Activated CD4-positive, alpha-beta T cell treated with anti-CD3 and anti-CD28 coated beads for 1 hour (primary cell): ENCODE measurements around the gene NUBP1.
"Not testable (repeated sequence)": the region's sequence is repeated elsewhere in the genome, so short reads cannot be mapped to it uniquely, and the experiment has no call there.

Experiments used
- DNase-seq: peaks from one replicate; pipeline ENCODE4 v3.0.0-alpha.2; 2020

NUBP1 gene

DNA sequence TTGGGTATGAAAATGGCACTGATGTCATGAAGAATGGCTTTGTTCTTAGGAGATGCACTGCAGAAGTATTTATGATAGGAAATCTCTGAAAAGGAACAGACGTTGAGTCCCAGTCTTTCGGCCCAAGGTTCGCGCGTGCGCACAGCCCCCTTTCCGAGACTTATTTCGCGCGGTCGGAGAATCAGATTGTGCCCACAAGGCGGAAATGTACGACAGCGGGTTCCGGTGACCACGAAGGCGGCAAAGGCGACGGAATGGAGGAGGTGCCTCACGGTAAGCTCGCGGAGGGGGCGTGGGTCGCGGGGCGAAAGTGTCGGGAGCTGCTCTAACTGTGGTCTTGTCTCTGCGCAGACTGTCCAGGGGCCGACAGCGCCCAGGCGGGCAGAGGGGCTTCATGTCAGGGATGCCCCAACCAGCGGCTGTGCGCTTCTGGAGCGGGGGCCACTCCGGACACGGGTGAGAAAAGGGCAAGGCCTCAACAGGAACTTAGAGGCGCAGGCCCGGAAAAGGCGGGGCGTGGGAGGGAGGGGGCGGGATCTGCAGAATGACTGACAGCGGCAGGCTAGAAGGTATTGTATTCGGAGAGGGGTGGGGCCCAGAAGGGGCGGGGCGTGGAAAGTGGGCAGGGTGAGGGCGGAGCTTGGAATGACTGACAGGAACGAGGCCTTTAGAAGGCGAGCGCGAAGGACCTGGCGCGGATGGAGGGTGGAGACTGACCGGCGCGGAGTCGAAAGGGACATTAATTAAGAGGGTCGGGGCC, at the start of gene NUBP1:
Gene NUBP1, plus strand, starts transcription at position 233 of the 760 bp plus-strand sequence. Its CDS starts 22 bp downstream, at position 255.
- DNase-seq = peak; percentile 98

DNA sequence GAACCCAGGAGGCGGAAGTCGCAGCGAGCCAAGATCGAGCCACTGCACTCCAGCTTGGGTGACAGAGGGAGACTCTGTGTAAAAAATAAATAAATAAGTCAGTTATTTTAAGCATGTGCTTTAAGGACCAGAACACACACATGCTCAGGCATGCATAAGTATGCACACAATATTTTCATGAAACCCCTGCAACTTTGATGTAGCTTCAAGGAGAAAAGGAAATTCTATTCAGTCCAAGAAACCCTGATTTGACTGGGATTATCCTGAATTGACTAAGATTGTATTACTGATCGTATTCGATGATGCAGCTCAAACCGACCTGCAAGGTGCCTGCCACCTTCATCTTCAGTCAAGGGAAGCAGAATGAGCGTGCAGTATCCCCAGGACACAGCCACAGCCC, 49.8 kb upstream of the NUBP1 start:
- no peak for DNase-seq

DNA sequence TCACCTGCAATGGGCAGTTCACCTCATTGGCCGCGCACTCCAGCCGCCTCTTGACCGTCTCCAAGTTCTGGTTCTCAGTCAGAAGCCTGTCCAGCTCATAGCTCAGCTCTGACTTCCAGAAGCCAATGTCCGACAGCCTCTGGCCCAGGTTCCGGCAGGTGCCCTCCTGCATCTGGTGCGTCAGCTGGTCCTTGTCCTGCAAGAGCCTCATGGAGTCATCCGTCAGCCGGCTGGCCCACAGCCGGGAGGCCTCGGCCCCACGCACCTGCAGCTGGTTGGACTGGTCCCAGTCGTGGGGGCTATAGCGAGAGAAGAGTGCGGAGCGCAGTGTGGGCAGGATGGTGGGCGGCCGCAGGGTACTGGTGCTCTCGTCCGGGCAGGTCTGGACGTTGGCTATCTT, 49.3 kb upstream of the NUBP1 start:
- DNase-seq = no peak

GRCh38 chr16:10694830-10695229, 48.8 kb upstream of the NUBP1 start, which contains the start of gene TEKT5:
TSS of gene TEKT5 (minus strand) at chr16:10694930. CDS start at chr16:10694873, 57 bp downstream.
- DNase-seq = no peak

DNA sequence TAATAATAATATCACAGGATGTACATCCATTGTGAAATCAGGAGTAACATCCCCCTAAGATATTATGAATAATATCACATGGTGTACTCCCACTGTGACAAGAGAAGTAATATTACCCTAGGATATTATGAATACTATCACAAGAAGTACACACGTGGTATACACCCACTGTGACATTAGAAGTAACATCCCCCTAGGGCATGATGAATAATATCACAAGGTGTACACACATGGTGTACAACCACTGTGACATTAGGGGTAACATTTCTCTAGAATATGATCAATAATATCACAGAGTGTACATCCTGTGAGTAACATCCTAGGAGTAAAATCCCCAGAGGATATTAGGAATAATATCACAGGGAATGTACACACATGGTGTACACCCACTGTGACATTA, 43.9 kb upstream of the NUBP1 start:
- no peak for DNase-seq

DNA sequence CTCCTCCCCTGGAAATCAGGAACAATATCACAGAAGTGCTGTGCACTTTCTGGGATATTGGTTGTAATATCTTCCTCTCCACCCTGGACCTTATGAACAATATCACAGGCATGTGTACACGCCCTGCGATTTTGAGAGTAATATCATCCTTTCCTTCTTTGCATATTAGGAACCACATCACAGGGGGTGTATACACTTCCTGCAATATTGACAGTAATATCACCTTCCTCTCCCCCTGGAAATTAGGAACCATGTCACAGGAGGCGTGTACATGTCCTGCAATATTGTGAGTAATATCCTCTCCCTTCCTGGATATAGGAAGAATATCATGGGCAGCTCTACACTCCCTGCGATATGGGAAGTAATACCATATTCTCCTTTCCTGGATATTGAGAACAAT, 34.7 kb upstream of the NUBP1 start:
- no peak for DNase-seq

DNA sequence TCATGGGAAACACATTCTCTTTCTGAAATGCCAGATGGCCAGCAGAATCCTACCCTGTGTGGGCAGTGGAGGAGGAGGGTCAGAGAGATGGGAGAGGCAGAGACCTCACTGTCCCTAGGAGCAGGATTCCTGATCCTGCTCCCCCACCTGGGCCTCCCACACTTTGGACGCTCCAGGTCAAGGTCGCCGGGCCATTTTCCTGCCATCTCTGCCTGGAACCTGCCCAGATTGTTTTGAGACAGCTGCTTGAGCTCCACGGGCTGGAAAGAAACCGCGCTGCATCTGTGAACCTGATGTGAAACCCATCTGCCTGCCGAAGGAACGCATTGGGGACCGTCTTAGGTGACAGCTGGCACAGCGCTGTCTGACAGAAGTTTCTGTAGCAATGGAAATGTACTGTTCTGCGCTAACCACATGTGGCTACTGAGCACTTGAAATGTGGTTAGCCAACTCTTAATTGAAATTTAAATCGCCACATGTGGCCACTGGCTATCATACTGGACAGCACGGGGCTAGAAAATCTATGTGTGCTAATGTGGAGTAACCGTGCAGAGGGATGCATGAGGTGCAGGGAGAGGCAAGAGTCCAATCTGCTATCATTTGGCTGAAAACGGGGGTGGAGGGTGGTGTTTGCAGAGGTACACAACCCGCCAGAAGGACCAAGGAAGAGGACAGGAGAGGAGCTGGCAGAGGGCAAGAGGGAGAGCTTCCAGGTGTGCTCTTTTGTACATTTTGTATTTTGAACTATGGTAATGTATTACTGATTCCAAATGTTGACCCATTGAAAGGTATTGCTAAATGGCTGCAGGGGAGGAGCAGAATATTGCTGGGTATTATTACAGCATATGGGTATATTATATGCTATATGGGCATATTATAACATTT, 15.4 kb upstream of the NUBP1 start:
- no peak for DNase-seq

DNA sequence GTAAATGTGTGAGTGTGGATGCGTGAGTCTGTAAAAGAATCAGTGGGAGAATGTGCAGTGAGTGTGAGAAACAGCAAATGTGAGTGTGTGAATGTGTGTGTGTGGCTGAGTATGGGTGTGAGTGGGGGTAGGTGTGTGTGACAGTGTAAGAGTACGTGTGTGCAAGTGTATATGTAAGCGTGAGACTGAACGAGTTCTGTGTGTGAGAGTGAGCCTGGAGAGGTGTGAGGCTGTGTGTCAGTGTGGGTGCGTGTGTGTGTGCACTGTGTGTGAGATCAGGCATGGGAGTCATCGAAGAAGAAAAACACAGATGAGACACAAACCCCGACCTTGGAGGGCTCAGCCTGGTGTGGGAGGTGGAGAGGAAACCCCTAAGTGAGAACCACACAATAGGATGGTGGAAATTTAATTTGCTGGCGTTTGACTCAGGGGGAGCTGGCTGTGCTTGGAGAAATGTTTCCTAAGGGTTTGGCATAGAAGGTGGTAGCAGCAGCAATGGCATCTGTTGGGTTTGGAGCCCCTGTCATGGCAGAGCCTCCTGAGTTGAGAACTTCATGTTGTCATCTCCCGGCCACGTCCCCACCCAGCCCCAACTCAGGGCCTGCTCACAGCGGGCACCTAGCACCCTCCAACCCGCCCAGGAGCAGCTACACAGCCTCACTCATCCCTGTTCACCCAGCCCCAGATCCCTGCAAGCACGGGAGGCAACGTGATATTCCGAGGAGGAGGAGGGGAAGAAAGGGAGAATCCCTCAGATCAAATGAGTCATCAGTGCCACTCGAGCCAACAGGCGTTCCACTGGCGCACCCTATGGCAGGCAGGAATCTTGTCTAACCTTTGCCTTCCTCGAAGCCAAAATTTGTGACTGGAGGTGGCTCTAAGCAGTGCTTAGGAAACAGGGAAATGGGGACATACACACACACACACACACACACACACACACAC, 14.3 kb upstream of the NUBP1 start:
- no peak for DNase-seq

- no peak for DNase-seq
Observed at GRCh38 chr16:10731790-10732189, 11.9 kb upstream of the NUBP1 start.

- DNase-seq = peak; percentile 51
Observed at GRCh38 chr16:10737068-10737625, 6.5 kb upstream of the NUBP1 start.

DNA sequence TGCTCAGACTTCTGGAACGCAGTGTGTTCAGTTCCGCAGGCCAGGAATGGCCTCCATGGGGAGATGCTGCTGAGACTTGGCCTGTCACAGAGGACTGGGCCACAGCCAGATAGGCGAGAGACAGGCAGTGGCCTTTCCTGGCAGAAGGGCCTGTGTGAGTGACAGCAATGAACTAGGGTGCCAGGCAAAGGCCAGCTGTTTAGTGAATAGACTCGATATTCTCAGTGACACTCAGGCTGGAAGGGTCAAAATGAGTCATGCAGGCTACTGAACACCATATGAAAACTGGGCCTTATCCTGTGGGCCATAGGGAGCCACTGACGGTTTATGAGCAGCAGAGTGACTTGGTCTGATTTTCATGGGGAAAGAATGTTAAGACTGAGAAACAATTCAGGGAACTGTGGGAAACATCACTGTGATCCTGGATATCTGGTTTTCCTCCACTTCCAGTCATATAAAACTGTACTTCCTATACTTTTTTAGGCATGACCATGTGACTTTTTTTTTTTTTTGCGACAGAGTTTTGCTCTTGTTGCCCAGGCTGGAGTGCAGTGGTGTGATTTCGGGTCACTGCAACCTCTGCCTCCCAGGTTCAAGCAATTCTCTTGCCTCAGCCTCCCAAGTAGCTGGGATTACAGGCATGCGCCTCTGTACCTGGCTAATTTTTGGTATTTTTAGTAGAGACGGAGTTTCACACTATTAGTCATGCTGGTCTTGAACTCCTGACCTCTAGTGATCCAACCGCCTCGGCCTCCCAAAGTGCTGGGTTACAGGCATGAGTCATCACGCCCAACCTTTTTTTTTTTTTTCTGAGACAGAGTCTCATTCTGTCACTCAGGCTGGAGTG, 5.2 kb upstream of the NUBP1 start:
- DNase-seq = no peak

DNA sequence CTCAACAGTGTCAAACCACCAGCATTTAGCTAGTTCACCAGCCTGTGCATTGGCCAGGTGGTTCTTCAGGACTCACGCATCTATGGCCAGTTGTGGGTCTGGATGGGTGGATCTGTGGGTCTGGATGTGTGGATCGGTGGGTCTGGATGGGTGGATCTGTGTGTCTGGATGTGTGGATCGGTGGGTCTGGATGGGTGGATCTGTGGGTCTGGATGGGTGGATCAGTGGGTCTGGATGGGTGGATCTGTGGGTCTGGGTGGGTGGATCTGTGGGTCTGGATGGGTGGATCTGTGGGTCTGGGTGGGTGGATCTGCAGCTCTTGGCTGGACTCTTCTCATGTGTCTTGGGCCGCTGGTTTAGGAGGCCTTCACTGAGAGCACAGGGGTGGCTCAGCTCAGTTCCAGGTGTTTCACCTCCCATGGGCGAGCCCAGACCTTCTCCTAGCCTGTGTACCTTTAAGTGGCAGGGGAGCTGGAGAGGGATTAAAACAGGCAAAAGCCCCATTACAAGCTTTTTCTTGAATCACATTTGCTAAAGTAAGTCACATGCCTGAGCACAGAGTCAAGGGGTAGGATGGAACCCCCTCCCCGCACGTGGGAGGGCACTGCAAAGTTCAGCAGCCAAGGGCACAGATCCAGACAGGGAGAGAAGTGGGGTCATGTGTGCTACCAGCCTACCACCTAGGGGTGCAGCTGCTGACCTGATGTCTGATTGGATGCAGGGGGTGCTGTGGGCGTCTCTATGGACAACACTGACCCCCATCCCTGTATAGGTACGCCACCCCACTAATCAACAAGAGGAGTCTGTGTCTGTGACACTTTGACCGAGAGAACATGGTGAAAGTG, 3.4 kb upstream of the NUBP1 start:
- DNase-seq = no peak

GRCh38 chr16:10740845-10741208, 2.8 kb upstream of the NUBP1 start:
- no peak for DNase-seq

DNA sequence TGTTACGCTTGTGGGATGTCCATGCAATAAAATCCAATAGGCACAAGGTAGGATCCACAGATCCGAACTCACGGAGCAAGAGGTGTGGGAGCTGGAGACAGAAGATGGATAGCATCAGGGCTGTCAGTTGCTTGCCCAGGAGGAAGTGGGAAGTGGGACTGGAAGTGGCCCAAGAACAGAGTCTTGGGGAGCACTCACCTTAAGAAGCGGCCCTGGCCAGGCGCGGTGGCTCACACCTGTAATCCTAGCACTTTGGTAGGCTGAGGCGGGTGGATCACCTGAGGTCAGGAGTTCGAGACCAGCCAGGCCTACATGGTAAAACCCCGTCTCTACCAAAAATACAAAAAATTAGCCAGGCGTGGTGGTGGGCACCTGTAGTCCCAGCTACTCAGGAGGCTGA, 2.4 kb upstream of the NUBP1 start:
- DNase-seq = not testable (repeated sequence)

- DNase-seq = no peak
Observed at GRCh38 chr16:10741844-10742243, 1.8 kb upstream of the NUBP1 start.

GRCh38 chr16:10743227-10743609, 424 bp upstream of the NUBP1 start:
- DNase-seq = no peak

GRCh38 chr16:10744370-10745030, 858 bp downstream of the NUBP1 start:
- DNase-seq = no peak

DNA sequence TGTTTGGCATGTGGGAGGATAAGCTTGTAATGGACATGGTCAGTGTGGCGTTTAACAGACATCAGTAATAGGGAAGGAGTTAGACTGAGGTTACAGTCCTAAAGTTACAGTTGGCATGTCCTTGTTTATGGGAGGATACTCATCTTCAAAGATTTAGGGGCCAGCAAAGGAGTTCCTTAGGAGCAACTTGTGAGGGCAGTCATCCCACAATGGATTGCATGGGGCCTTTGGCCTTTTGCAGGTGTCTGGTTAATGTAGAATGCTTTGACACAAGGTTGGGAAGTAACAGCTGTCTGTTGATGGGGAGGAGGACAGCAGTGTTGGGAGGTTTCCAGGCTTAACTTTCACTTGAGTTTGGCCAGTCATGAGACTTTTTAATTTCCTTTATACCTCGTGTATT, 2.2 kb downstream of the NUBP1 start:
- no peak for DNase-seq

- no peak for DNase-seq
Observed at GRCh38 chr16:10750793-10751192, 7.2 kb downstream of the NUBP1 start.

GRCh38 chr16:10751291-10751697, 7.7 kb downstream of the NUBP1 start:
- no peak for DNase-seq
